Activated CD4-positive, CD25-positive, alpha-beta regulatory T cell treated with anti-CD3 and anti-CD28 coated beads, Interleukin-2, amount 50 U/mL, for 16 hours (primary cell): ENCODE data around the gene OR5H1.
"Not testable (repeated sequence)": the region's sequence is repeated elsewhere in the genome, so short reads cannot be mapped to it uniquely, and the experiment has no call there.

Experiments
- DNase-seq: peaks from one replicate; pipeline ENCODE4 v3.0.0-alpha.2; 2020; ENCODE audit warnings: low read depth, low spot score

OR5H1 gene

GRCh38 chr3:98130421-98130820 is at the start of gene OR5H1:
Gene OR5H1, plus strand, starts transcription at chr3:98130721. Its CDS starts 1,977 bp downstream, at chr3:98132698.
- no peak for DNase-seq

- no peak for DNase-seq
Observed at GRCh38 chr3:98086873-98087272, 43.6 kb upstream of the OR5H1 start, which contains the start of gene OR5AC2. Gene OR5AC2, plus strand, starts transcription at chr3:98087173. Its CDS starts 0 bp downstream, at chr3:98087173.

GRCh38 chr3:98095882-98096281 is 34.6 kb upstream of the OR5H1 start:
- no peak for DNase-seq

- DNase-seq: no peak
Observed at GRCh38 chr3:98099848-98100247, 30.7 kb upstream of the OR5H1 start.

GRCh38 chr3:98108162-98108561 is 22.4 kb upstream of the OR5H1 start:
- DNase-seq: no peak

DNA sequence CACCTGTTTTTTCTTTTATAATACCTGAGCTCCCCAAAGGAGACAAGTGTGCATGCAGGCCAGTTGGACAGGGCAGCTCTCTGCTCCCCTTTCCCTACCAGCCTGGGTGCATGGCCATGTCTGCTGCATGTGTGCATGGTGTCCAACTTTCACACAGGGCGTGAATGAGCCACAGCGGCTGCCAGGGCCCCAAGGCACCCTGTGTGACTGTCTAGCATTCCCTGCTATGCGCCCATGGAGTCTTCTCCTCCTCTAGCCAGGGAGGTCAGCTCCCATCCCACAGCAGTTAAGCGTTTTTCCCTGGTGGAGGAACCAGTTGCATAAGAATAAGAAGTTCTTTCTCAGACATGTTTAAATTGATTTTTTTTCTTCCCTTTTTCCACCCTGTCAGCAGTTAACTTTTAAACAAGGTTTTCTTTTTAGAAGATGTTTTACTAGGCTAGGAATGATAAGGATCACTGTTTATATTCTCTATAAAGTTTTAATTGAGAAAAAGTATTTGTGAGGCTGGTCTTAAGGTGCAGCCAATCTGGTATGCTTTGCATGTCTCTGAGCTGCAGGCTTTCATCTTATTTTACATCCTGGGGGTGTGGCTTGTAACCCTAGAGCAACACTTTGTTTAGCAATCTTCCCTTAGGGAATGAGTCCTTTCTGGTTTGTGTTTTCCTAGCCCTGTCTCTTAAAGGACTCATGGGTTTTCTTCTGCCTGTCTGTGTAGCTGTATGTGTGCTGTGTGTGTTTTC is 20.5 kb upstream of the OR5H1 start:
- DNase-seq: no peak

DNA sequence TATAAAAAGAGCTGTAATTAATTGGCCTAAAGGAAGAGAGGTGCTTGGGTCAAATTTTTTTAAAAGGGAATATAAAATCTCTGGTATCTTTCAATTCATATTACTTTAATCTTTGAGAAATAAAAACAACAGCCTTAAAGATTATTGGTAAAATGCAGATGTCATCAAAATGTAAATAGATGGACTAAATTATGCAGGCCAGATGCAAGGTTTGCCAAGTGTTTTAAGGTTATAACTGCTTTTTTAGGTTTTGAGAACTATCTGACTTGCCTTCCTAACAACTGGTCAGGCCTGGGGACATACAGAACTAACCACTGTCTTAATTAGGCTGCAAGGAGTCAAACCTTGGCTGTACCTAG is 20.0 kb upstream of the OR5H1 start:
- no peak for DNase-seq

DNA sequence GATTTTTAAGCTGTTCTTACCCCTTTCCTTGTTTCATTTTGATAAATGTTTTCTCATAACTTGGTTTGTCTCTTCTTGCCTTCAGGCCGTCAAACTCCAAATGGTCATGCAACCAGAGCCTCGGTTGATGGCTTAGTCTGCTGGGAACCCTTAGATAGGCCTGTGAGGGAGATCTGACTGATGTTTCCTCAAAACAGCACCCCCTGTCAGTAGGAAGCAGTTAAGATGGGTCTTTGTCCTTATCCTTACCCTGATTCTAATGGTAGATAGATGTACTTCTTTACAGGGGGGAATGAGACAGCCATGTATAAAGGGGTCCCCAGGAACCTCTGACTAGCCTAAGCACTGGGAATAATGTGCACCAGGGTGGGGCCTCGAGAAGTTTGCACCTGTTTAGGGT is 16.3 kb upstream of the OR5H1 start:
- DNase-seq: no peak

DNA sequence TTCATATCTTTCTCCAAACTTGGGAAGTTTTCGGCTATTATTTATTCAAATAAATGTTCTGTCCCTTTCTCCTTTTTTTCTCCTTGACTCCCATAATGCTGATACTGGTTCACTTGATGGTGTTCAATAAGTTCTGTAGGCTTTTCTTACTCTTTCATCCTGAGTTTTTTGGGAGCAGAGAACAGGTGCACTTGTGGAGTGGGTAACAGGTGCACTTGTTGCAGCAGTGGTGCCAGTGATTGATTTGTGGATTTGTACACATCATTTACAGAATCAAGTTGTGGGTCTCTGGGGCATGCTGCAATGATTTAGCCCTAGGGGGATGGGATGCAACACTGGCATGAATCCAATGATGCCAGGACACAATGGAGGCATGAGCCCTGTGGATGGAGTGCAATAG is 14.8 kb upstream of the OR5H1 start:
- no peak for DNase-seq

GRCh38 chr3:98136631-98137030 is 6.1 kb downstream of the OR5H1 start:
- DNase-seq: no peak

- DNase-seq: not testable (repeated sequence)
Observed at GRCh38 chr3:98137826-98138557, 7.5 kb downstream of the OR5H1 start.

GRCh38 chr3:98140531-98140930 is 10.0 kb downstream of the OR5H1 start:
- no peak for DNase-seq

DNA sequence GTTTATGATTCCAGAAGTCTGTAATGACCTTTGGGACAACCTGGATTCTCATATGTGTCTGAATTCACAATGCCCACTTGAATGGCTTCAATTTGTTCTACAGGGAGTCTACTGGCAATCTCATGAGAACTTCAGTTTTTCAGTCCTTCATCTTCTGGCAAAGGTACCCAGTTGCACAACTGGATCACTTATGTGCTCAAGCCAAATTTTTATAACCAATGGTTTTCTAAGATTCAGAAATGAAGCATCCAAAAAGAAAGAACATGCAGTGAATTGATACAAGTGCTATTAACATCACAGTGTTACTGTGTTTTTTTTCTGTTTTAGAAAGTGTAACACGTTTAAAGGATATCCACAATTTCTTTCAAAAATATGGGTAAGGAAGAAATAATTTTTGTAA is 16.7 kb downstream of the OR5H1 start, which contains the start of gene OR5H14:
Gene OR5H14 (plus strand): TSS at position 301 of the 400 bp plus-strand sequence. CDS start 1,907 bp downstream, outside the sequence.
- DNase-seq: no peak

DNA sequence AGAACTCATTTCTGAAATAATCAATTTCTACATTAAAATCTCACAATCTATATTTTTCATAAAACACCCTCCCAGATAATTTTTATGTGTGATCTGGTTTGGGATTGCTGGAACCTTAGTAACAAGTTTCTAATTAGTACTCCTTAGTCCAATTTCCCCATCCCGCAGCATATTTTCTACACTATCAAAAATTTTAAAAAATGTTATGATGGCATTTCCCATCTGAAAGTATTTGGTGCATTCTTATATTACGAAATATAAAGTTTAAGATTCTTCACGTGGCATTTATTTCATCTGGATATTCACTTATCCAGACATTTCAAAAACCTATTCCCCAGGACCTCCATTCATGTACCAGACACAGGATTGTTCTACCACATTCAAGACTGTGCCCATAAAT is 18.2 kb downstream of the OR5H1 start:
- DNase-seq: no peak

GRCh38 chr3:98149456-98149855 is 18.9 kb downstream of the OR5H1 start:
- not testable (repeated sequence) for DNase-seq

- DNase-seq: no peak
Observed at GRCh38 chr3:98151241-98151640, 20.7 kb downstream of the OR5H1 start.

DNA sequence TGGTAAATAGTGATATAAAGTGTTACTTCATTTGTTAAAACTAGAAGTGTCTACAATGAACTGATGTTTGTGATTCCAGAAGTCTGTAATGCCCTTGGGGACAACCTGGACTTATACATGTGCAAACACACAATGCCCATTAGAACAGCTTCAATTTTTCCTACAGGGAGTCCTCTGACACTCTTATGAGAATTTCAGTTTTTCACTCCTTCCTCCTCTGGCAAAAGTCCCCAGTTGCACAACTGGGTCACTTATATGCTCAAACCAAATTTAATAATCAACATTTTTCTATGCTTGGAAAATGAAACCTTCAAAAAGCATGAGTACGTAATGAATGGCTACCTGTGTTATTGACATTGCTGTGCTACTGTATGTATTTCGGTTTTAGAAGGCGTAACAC is 35.9 kb downstream of the OR5H1 start, which contains the start of gene OR5H15:
Gene OR5H15 (plus strand): TSS at position 301 of the 400 bp plus-strand sequence. CDS start 2,004 bp downstream, outside the sequence.
- DNase-seq: no peak

GRCh38 chr3:98171071-98171470 is 40.5 kb downstream of the OR5H1 start:
- no peak for DNase-seq

- no peak for DNase-seq
Observed at GRCh38 chr3:98172621-98173020, 42.1 kb downstream of the OR5H1 start.

- no peak for DNase-seq
Observed at GRCh38 chr3:98180319-98180890, 49.9 kb downstream of the OR5H1 start.

DNA sequence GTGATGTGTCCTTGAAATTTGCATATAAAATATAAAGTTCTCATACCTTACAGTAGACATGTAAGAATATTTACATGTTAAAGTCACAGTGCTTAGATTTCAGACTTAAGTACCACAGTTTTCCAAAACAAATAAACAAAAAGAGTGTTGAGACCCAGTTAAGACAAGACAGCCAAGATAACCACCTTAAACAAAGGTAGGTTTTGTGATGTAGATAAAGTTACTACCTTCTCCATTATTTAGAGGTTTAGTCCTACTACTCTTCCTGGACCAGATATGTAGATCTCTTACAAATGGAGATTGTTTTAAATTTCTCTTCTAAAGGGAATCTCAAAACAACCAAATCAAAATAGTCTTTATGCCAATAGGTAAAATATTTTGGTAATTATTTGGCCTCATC is 51.7 kb downstream of the OR5H1 start:
- no peak for DNase-seq

DNA sequence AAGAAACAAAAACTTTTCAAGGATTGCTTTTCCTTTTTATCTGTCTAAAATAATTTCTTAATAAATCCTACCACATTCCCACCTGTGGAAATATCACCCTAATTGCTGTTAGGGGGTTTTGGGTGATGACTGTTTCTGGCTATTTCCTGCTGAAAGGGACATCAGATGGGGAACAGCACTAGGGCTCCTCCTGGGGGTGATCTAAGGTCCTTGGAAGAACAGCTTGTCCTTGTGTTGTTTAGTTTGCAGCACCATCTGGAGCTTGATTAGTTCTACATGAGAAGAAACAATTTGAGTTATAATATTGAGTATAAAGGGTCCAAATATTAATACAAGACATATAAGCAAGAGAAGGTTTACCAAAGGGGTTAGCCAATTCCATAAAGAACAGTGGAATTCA is 54.7 kb downstream of the OR5H1 start:
- DNase-seq: no peak
